DMS79 treated with DMSO at 0.1 percent for 48 hours (cell line): ENCODE results near the gene UBE2S.

ENCODE experiments used
- DNase-seq: peaks from one replicate; lab custom pipeline; 2025; lab: John Stamatoyannopoulos, UW

The UBE2S gene

DNA sequence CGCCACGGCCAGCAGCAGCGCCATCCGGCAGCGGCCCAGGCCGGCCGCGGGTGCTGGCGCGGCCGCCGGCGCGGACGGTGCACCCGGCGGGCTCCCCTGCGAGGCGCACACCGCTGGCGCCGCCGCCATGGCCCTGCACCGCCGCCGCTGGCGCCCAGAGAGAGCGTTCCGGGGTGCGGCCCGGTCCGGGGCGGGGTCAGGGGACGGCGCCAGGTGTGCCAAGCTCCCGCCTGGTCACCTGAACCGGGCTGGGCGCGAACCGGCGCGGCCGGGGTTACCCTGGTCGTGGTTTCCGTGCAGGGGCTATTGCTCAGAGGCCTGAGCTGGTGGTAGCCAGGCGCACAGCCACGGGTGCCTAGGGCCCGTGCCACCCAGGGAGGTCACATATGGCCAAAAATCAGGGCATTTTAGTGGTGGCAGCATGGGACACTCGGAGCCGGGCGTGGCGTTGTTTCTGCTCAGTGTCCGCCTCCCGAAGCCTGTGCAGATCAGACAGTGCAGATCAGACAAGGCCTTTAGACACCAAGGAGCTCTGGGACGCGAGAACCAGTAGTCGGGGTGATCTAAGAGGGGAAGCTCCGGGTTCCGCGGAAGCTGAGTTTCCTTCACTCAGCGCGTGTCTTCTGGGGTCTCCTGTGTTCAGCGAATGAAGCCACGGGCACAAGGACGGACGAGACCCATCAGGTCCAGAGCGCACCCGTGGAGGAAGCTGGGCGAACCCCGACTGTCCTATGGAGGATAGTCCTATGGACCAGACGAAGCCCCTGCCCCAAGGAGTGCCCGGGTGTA, 23.3 kb downstream of the UBE2S start, which contains the start of gene TMEM238:
Gene TMEM238, minus strand, starts transcription at position 162 of the 789 bp plus-strand sequence. Its CDS starts 33 bp downstream, at position 129.
- DNase-seq: peak; percentile 50

DNA sequence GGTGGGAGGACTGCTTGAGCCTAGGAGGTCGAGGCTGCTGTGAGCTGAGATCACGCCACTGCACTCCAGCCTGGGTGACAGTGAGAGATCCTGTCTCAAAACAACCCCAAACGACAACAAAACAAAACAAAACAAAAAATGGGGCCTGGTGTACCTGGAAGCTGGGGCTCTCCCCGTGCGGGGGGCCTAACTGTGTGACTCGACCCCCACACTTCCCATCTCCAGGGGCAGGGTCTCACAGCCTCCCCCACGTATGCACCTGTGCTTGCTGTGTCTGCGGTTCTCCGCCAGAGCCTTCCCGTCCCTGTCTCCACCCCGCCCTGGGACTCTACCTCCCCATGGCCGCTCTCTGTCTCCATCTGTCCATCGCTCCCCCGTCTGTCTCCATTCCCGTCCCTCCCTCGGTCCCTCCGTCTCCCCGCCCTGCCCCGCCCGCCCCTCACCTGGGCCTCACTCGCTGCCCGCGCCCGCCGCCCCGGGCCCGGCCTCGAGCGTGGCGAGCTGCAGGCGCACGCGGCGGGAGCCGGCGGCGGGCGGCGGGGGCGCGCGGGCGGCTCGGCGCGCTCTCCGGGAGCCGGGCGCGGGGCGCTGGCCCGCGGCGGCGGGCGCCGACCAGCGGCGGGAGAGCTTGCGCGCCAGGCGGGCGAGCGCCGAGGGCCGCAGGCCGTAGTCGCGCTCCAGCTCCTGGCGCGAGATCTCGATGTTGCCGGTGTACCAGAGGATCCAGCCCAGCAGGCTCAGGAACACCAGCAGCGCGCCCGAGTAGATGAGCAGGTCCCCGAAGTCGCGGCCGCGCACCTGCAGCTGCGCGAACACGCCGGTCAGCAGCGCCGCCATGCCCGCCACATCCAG, 24.1 kb downstream of the UBE2S start:
- peak; percentile 63 for DNase-seq

DNA sequence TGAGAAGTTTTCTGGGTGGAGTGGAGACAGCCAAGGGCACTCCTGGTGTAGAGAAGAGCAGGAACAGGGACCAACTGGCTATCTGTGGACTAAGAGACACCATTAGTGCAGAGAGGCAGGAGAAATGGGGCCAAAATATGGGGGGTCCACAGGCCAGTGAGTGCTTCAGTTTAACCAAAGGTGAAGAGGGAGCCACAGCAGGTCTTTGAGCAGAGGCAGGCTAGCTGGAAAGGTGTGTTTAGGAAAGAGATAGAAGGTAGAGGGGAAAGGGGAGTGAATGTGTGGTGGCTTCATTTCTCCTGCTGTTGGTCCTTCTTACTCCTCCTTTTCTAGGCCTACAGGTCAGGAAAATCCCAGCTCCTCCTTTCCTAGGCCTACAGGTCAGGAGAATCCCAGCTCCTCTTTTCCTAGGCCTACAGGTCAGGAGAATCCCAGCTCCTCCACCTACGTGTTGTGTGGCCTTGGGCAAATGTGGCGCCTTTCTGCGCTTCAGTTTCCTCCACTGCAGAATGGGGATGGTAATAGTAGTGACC, 25.0 kb downstream of the UBE2S start:
- DNase-seq: no peak

DNA sequence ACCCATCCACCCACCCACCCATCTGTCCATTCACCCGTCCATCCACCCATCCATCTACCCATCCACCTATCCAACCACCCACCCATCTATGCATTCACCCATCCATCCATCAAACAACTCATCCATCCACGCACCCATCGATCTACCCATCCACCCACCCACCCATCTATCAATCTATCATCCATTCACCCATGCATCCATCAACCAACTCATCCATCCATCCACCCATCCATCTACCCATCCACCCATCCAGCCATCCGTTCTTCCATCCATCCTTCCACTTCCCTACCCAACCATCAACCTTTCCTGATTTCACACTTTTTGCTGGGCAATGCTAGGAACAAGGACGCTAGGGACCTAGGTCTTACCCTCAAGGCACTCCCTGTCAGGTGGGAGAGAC, 25.6 kb downstream of the UBE2S start:
- DNase-seq: no peak

DNA sequence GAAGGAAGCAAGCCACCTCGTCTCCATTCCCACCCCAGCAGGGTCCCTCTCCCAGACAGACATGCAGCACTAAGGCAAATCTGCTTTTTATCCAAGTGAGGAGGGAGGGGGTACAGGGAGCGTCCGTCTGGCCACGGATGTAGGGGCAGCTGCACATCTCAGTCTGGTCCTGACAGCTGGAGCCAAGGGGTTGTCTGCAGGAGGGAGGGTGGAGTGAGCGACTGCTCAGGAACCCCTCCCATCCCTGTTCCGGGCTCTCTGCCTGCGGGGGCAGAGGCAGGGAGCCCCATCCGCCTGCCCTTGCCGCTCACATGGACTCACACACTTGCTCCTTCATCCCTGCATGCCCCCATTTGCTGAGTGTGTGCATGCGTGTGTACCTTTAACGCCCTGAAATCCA, 28.4 kb downstream of the UBE2S start:
- DNase-seq: no peak

DNA sequence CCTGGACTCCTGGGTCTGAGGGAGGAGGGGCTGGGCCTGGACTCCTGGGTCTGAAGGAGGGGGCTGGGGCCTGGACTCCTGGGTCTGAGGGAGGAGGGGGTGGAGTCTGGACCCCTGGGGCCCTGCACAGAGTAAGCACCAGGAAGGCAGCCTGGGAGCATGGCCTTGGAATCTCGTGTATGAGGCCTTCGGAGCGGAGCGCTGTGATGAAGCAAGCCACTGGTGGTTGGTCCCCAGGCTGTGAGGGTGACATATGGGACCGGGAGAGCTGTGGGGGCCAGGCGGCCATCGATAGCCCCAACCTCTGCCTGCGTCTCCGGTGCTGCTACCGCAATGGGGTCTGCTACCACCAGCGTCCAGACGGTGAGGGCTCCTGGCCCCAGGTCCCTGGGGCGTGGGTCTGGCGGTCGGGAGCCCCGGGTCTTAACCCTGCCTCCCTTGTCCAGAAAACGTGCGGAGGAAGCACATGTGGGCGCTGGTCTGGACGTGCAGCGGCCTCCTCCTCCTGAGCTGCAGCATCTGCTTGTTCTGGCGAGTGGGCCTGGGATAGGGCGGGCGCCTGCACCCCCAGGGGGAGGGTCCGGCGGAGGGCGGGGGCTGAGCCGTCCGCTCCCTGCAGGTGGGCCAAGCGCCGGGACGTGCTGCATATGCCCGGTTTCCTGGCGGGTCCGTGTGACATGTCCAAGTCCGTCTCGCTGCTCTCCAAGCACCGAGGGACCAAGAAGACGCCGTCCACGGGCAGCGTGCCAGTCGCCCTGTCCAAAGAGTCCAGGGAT, 30.0 kb downstream of the UBE2S start:
- DNase-seq: no peak

DNA sequence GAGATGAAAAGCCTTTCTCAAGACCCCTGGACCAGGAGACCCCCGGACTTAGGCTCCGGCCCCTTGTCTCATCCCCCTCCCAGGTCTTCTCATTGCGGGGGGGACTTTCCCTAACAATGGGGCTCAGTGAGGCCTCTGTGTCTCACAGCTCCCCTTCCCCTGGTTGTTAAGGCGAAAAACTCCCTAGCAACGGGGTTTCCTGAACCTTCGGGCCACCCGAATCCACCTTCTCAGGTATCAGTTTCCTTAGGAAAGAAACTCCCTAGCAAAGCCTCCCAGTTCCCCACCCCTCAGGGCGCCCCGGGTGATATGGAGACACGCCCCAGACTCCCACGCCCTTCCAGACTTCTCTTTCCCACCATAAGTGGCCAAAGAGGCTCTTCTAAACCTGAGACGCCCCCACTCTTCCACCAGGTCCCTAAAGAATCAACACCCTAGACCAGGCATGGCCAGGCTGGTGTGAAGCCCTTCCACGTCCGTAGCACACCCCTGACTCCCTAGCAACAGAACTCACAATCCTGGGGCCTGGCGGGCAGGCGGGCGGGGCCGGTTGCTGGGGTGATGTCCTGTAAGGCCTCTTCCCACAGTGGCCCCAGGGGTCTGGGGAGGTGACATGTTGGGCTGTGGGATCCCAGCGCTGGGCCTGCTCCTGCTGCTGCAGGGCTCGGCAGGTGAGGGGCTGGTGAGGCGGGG, 31.2 kb downstream of the UBE2S start, which contains the start of gene TMEM190:
Gene TMEM190, plus strand, starts transcription at position 586 of the 693 bp plus-strand sequence. Its CDS starts 28 bp downstream, at position 614.
- DNase-seq: peak; percentile 2

DNA sequence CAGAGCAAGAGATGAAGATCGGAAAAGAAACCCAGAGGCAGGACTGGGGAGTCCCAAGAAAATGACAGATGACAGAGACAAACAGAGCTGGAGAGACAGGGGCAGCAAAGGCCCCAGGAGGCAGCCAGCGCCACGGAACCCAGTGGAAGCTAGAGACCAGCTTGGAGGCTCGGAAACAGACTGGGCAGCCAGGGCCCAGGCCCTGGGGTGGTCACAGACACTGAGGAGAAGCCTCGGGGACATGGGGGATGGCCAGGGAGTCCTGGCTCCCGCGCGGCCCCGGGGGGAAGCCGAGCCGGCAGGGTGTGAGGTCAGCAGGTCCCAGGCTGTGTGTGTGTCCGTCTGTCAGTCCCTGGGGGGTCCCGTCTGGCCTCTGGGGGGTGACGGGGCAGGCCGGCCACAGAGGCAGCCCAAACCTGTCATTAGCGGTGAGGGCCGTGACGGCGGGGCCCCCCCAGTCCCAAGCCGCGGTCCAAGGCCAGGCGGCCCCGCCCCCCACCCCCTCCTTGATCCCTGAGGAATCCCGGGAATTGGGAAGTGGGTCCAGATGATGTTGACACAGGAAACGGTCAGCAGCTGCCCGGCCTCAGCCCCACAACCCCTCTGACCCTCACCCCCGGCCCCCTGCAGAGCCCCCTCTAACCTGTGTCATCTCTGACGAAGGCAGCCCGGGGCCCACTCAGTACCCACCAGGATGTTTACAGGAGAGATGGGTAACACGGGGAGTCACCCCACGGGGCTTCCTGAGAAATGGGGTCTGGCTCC, 33.4 kb downstream of the UBE2S start:
- DNase-seq: no peak

DNA sequence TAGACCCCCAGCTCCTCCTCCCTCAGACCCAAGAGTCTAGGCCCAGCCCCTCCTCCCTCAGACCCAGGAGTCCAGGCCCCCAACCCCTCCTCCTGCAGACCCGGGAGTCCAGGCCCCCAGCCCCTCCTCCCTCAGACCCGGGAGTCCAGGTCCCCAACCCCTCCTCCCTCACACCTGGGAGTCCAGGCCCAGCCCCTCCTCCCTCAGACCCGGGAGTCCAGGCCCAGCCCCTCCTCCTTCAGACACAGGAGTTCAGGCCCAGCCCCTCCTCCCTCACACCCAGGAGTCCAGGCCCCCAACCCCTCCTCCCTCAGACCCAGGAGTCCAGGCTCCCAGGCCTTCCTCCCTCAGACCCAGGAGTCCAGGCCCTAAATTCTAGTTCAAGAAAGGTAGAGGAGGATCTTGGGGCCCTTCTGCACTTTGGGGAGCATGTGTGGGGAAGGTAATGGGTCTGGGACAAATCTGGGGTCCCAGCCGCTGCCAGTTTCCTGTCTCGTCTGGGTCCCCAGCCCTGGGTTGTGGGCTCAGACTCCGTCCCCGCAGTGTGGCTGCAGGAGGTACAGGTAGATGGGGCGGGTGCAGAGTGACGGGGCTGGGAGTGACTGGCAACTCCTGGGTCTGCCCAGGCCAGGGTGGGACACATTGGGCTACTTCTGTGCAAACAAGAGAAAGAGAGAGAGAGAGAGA, 34.1 kb downstream of the UBE2S start:
- DNase-seq: no peak

DNA sequence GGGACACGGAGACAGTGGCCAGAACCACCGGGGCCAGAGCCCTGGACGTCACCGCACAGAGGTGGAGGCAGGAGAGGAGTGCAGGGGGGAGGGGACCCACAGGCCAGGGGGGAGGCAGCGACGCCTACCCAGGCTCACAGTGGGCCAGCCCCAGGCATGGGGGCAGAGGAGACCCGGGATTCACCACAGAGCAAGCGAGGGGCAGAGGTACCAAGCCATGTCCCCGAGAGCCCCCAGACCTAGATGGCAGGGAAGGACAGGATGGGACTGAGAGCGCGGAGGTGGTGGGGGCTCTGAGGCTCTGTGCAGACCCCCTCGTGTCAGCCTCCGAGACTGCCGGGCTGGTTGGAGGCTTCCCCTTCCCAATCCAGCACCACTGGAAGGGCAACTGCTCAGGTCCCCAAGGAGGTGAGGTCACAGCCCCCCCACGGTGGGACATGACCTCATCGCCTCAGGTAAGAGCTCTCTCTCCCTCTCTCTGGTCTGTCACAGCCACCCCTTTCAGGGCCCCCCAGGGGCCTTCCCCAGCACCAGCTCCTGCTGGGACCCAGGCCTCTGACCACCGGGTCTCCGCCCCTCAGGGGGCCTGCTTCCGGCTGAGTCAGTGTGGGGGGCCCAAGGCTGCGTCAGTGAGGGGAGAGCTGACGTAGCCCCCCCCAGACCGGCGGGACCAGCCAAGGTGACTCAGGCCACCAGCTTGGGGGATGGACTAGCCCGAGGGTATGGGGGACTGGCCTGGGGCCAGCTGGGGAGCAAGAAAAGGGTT, 35.1 kb downstream of the UBE2S start:
- no peak for DNase-seq

DNA sequence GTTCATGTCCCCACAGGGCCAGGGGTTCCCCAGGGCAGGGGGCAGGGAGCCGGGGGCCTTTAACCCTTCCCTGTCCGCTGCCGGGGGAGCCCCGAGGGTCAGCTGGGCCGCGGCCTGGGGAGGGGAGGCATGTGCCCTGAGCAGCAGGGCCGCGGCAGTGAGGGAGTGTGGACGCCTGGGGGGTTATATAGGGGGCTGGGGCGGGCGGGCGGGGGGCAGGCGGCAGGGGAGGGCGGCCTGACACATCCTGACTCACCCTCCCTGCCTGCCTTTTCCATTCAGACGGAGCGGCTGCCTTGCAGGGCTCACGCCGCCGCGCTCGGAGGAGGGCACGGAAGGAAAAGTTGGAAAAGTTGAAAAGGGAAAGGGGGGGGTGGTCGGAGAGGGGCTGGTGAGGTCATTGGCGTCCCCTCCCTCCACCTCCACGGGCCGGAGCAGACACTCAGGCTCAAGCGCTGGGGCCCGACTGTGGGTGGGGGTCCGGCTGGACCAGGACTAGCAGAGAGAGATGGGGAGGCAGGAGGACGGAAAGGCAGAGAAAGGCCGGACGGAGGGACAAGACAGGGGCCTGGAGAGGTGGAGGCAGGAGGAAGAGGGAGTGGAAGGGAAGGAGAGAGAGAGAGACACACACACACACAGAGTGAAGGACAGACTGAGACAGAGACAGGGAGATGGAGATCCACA, 37.1 kb downstream of the UBE2S start, which contains the start of gene IL11:
Gene IL11, minus strand, starts transcription at position 159 of the 684 bp plus-strand sequence. Its CDS starts 153 bp downstream, at position 6.
- no peak for DNase-seq

DNA sequence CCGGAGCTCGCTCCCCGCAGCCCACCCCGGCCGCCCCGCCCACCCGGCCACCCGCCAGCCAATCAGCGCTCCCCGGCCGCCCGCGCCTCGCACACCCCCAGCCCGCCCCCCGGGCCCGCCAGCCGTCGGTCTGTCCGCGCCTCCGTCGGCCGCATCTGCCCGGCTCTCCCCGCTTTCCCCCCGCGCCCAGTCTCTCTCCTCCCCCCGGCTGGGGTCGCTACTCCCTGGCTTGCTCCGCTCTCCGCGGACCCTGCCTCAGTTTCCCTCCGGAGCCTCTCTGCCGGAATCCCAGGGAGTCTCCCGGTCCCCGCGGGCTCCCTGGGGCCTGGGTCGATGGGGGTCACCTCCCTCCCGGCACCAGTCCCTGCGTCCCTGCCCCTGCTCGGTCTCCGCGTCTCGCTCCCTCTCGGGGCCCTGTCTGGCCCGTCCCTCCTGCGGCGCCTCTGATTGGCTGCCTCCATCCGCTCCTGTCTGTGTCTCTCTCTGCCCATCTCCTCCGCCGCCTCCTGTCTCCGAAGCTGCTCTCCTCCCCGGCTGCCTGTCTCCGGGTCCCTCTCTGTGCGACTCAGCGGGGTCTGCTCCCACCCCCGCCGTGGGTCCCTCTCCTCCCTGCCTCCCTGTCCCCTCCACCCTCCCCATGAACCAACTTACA, 37.8 kb downstream of the UBE2S start:
- DNase-seq: peak; percentile 25

DNA sequence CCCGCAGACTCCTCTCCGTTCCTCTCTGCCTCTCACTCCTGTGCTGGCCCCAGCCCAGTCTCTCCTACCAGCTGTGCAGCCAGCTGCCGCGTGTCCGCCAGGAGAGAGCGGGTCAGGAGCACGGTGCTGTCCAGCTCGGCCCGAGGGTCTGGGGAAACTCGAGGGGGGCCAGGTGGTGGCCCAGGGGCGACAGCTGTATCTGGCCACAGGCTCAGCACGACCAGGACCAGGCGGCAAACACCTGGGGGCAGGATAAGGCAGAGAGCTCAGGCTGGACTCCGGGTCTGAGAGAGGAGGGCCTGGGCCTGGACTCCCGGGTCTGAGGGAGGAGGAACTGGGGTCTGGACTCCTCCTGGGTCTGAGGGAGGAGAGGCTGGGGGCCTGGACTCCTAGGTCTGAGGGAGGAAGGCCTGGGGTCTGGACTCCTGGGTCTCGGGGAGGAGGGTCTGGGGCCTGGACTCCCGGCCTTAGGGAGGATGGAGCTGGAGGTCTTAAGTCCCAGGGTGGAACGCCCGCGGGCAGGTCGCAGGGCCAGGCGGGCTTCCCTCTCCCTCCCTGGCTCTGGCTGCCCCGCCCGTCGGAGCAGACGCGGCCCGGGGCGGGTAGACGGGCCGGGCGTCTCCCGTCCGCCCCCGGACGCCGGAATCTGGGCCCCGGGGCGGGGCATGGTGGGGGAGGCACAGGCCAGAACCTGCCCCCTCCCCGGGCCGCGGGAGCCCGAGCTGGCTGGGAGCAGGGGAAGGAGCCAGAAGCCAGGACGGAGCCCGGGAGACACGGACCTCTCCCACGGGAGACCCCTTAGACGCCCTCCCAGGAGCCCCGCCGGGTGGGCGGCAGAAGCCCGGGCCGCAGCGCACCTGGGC, 38.7 kb downstream of the UBE2S start:
- DNase-seq: no peak

DNA sequence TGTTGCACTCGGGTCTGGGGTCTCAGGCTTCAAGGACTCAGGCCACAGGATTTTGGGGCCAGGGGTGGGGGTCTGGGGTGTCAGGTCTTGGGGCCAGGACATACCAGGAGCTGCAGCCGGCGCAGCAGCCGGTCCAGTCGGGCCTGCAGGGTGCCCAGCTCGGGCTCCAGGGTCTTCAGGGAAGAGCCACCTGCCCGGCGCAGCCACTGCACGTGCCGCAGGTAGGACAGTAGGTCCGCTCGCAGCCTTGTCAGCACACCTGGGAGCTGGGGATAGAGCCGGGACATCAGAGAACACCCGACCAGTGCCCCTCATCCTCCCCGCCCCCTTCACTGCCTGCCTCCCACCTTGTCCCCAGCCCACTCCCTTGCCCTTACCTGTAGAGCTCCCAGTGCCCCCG, 39.5 kb downstream of the UBE2S start:
- DNase-seq: no peak

DNA sequence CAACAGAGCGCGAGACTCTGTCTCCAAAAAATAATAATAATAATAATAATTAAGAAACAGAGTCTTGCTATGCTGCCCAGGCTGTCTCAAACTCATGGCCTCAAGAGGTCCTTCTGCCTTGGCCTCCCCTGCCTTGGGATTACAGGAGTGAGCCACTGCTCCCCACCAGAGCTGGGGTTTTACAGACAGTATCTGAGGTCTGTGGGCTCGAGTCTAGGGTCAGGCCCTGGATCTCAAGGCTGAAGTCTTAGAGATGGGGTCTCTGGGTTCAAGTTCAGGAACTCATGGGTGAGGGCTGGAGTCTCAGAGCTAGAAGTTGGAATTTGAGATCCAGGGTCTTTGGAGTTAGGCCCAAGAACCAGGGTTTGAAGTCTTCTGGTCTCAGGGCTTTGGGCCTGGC, 40.8 kb downstream of the UBE2S start:
- no peak for DNase-seq

DNA sequence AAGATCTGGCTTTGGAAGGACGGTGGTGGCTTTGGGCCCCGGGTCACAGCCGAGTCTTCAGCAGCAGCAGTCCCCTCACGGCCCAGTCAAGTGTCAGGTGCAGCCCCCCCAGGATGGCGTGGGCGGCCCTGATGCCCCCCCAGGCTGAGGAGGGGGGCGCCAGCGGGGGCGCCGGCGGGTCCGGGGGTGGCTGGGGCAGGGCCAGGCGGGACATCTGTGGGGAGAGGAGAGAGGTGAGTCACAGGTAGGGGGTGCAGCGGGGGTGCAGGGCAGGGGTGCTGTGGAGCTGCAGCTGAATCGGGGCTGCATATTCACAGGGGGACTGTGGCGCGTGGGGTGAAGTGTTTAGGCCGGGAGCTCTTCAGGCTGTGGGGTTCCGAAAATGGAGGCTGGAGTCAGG, 41.6 kb downstream of the UBE2S start:
- no peak for DNase-seq

DNA sequence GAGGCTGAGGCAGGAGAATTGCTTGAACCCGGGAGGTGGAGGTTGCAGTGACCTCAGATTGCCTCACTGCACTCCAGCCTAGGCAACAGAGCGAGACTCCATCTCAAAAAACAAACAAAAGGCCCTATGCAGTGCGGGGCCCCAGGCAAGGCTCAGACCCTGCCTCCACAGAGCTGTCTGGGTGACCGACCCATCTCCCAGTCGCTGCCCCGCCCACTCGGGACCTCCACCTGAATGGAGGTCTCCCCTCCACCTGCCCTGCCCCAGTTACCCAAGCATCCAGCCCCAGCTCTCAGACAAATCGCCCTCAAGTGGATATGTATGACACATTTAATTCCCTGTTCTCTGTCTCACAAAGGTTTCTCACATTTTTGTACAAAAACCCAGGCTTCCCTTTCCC, 42.3 kb downstream of the UBE2S start:
- no peak for DNase-seq
